HEK293 (cell line): ENCODE data around the gene ENO3.

ENCODE experiments used
- CTCF ChIA-PET: fragments of 350-600 bp; formaldehyde crosslinking; extraction: SDS; loops from one replicate; lab custom pipeline; 2021; ENCODE audit warnings: antibody characterized with exemption; lab: Yijun Ruan, JAX
- POLR2A ChIA-PET: fragments of 300-600 bp; formaldehyde crosslinking; extraction: SDS; loops from one replicate; lab custom pipeline; 2020; ENCODE audit warnings: antibody characterized with exemption, inconsistent platforms; lab: Yijun Ruan, JAX
- H3K27ac ChIP-seq: fragments of 200-500 bp; sonication (Bioruptor generic); 2 replicates; pipeline ENCODE4 v1.5.1; 2014; ENCODE audit warnings: low read depth, low read length, control low read depth, inconsistent platforms; ENCODE audit errors: extremely low read depth
- H3K36me3 ChIP-seq, 2 experiments: fragments of 200-500 bp in 1 of 2; sonication (Bioruptor generic) in 1 of 2; 1 replicate in 1 of 2; 2 replicates in 1 of 2; pipeline ENCODE4 v1.5.1; 2014 to 2017; ENCODE audit warnings: inconsistent platforms in 2 of 2, low read length in 2 of 2; ENCODE audit not compliant: control insufficient read depth in 2 of 2, insufficient read depth in 1 of 2
- H3K4me1 ChIP-seq: fragments of 200-500 bp; sonication (Bioruptor generic); 2 replicates; pipeline ENCODE4 v1.5.1; 2014; ENCODE audit warnings: mild to moderate bottlenecking, low read length, inconsistent platforms; ENCODE audit not compliant: control insufficient read depth, insufficient read depth
- H3K4me3 ChIP-seq: 2 replicates; pipeline ENCODE4 v1.5.1; 2011; ENCODE audit warnings: low read depth, mild to moderate bottlenecking, control low read depth, low read length, moderate library complexity
- H3K9me3 ChIP-seq: fragments of 200-500 bp; sonication (Bioruptor generic); 2 replicates; pipeline ENCODE4 v1.5.1; 2014; ENCODE audit warnings: low read depth, low read length, inconsistent platforms; ENCODE audit not compliant: control insufficient read depth, insufficient read depth
- GFI1B ChIP-seq: fragments of 450-650 bp; formaldehyde crosslinking; IDR thresholded peaks from 2 replicates; pipeline ENCODE4 v1.5.1; 2016; ENCODE audit warnings: missing biosample characterization, missing genetic modification characterization
- GLIS1 ChIP-seq: fragments of 450-650 bp; formaldehyde crosslinking; IDR thresholded peaks from 2 replicates; pipeline ENCODE4 v1.5.1; 2016; ENCODE audit warnings: missing biosample characterization, missing genetic modification characterization
- HIC1 ChIP-seq: fragments of 450-650 bp; formaldehyde crosslinking; IDR thresholded peaks from 2 replicates; pipeline ENCODE4 v1.5.1; 2016; ENCODE audit warnings: missing biosample characterization, missing genetic modification characterization
- HOXA7 ChIP-seq: sonication (generic); formaldehyde crosslinking; IDR thresholded peaks from 2 replicates; pipeline ENCODE4 v1.8.1; 2022; ENCODE audit warnings: missing genetic modification reagents, borderline replicate concordance
- KLF16 ChIP-seq: fragments of 450-650 bp; formaldehyde crosslinking; IDR thresholded peaks from 2 replicates; pipeline ENCODE4 v1.5.1; 2017; ENCODE audit warnings: missing biosample characterization, missing genetic modification characterization
- KLF8 ChIP-seq: fragments of 450-650 bp; formaldehyde crosslinking; IDR thresholded peaks from 2 replicates; pipeline ENCODE4 v1.5.1; 2016; ENCODE audit warnings: missing biosample characterization, missing genetic modification characterization
- ZBTB48 ChIP-seq: fragments of 450-650 bp; formaldehyde crosslinking; IDR thresholded peaks from 2 replicates; pipeline ENCODE4 v1.5.1; 2016; ENCODE audit warnings: missing biosample characterization, missing genetic modification characterization
- ZIC2 ChIP-seq: fragments of 450-650 bp; formaldehyde crosslinking; IDR thresholded peaks from 2 replicates; pipeline ENCODE4 v1.5.1; 2016; ENCODE audit warnings: missing biosample characterization, missing genetic modification characterization
- ZNF2 ChIP-seq: fragments of 450-650 bp; formaldehyde crosslinking; IDR thresholded peaks from 2 replicates; pipeline ENCODE4 v1.5.1; 2016; ENCODE audit warnings: missing biosample characterization, missing genetic modification characterization
- ZNF202 ChIP-seq: fragments of 450-650 bp; formaldehyde crosslinking; IDR thresholded peaks from 2 replicates; pipeline ENCODE4 v1.5.1; 2016; ENCODE audit warnings: missing biosample characterization, missing genetic modification characterization, borderline replicate concordance
- ZNF214 ChIP-seq: fragments of 450-650 bp; formaldehyde crosslinking; IDR thresholded peaks from 2 replicates; pipeline ENCODE4 v1.5.1; 2017; ENCODE audit warnings: missing biosample characterization, mild to moderate bottlenecking, missing genetic modification characterization, borderline replicate concordance
- ZNF292 ChIP-seq: fragments of 450-650 bp; formaldehyde crosslinking; IDR thresholded peaks from 2 replicates; pipeline ENCODE4 v1.5.1; 2016; ENCODE audit warnings: low read depth, missing biosample characterization, missing genetic modification characterization, borderline replicate concordance
- ZNF335 ChIP-seq: fragments of 450-650 bp; formaldehyde crosslinking; conservative IDR thresholded peaks from 2 replicates; pipeline ENCODE4 v1.5.1; 2016; ENCODE audit warnings: missing biosample characterization, missing genetic modification characterization
- ZNF341 ChIP-seq: fragments of 450-650 bp; formaldehyde crosslinking; IDR thresholded peaks from 2 replicates; pipeline ENCODE4; 2016; ENCODE audit warnings: low read depth, missing biosample characterization, missing genetic modification characterization
- ZNF426 ChIP-seq: fragments of 450-650 bp; formaldehyde crosslinking; IDR thresholded peaks from 2 replicates; pipeline ENCODE4 v1.5.1; 2017; ENCODE audit warnings: missing biosample characterization, missing genetic modification characterization, mild to moderate bottlenecking, inconsistent platforms, moderate library complexity
- ZNF600 ChIP-seq: fragments of 450-650 bp; formaldehyde crosslinking; IDR thresholded peaks from 2 replicates; pipeline ENCODE4 v1.5.1; 2016; ENCODE audit warnings: missing biosample characterization, missing genetic modification characterization
- ZNF610 ChIP-seq: fragments of 450-650 bp; formaldehyde crosslinking; IDR thresholded peaks from 2 replicates; pipeline ENCODE4 v1.5.1; 2016; ENCODE audit warnings: missing biosample characterization, missing genetic modification characterization, borderline replicate concordance
- ZNF692 ChIP-seq: fragments of 450-650 bp; formaldehyde crosslinking; IDR thresholded peaks from 2 replicates; pipeline ENCODE4 v1.5.1; 2016; ENCODE audit warnings: missing biosample characterization, missing genetic modification characterization
- ZNF701 ChIP-seq: fragments of 450-650 bp; formaldehyde crosslinking; IDR thresholded peaks from 2 replicates; pipeline ENCODE4 v1.5.1; 2016; ENCODE audit warnings: missing biosample characterization, missing genetic modification characterization
- ZNF768 ChIP-seq: fragments of 450-650 bp; formaldehyde crosslinking; IDR thresholded peaks from 2 replicates; pipeline ENCODE4 v1.5.1; 2018; ENCODE audit warnings: missing biosample characterization, mild to moderate bottlenecking, missing genetic modification characterization
- ZNF785 ChIP-seq: fragments of 450-650 bp; formaldehyde crosslinking; IDR thresholded peaks from 2 replicates; pipeline ENCODE4 v1.5.1; 2016; ENCODE audit warnings: missing biosample characterization, missing genetic modification characterization
- ZSCAN23 ChIP-seq: fragments of 450-650 bp; formaldehyde crosslinking; IDR thresholded peaks from 2 replicates; pipeline ENCODE4 v1.5.1; 2016; ENCODE audit warnings: missing biosample characterization, missing genetic modification characterization
- ZSCAN30 ChIP-seq: fragments of 450-650 bp; IDR thresholded peaks from 2 replicates; pipeline ENCODE4 v1.5.1; 2018; ENCODE audit warnings: missing biosample characterization, mild to moderate bottlenecking, missing genetic modification characterization, moderate library complexity
- TF ChIP-seq, protein P1 (sequence below): fragments of 450-650 bp; formaldehyde crosslinking; IDR thresholded peaks from 2 replicates; pipeline ENCODE4 v1.5.1; 2016; ENCODE audit warnings: missing biosample characterization, missing genetic modification characterization
- TF ChIP-seq, protein P2 (sequence below): fragments of 450-650 bp; formaldehyde crosslinking; IDR thresholded peaks from 2 replicates; pipeline ENCODE4 v1.5.1; 2016; ENCODE audit warnings: missing biosample characterization, missing genetic modification characterization
- TF ChIP-seq, protein P3 (sequence below): fragments of 450-650 bp; formaldehyde crosslinking; IDR thresholded peaks from 2 replicates; pipeline ENCODE4 v1.5.1; 2016; ENCODE audit warnings: missing biosample characterization, missing genetic modification characterization

ENO3 gene

GRCh38 chr17:4997302-4998026, 46.5 kb downstream of the ENO3 start, which contains the start of the genes INCA1 and KIF1C (continued):
- TF ChIP-seq ZNF335 (peak; percentile 90), ZNF610 (tag by site-specific recombination) (peak; percentile 80), HIC1 (tag by site-specific recombination) (no peak), HOXA7 (CRISPR knock-in tag) (no peak), ZNF292 (tag by site-specific recombination) (no peak)

DNA sequence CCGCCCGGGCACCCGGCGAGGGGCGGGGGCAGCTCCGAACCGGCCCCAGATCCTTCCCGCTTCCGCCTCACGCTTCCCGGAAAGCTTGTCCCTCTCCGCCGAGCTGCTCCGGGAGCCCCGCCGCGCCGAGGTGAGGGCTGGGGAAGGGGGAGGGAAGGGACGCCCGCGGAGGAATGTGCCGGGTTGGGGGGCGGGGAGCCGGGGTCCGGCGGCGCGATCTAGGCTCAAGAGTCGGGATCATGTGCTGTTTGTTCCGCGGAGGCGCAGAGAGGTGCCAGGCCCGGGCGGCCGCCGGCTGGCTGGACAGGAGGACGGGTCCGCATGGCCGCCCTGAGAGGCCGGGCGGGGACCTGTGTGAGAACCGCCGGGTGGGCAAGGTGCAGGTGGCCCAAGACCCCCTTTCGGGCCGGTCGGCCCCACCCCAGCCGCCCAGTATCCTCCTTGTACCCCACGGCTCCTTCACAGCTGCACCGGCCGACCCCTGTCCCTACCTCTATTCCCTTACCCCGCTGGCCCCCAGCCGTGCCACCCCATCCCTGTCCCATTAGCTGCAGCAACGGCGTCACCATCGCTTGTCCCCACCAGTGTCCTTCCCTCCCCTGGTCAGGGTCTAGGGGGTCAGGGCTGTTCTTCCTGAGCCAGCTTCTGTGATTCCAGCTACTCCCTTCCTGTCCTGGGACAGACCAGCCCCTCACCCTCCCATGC, 47.3 kb downstream of the ENO3 start:
- H3K9me3 ChIP-seq, result no peaks in the 10 kb centered on the region
- H3K4me1 ChIP-seq, result peaks cover 14% of the 10 kb centered on the region
- peaks cover 6 to 27% of the 10 kb centered on the region in 2 experiments; a peak in 2 of 3 replicates for H3K36me3 ChIP-seq
- ChIA-PET POLR2A (interaction anchor here (0.7 to 2.5 kb wide), 16 partner anchors 9 to 442 kb away, joined by 3 to 27 read pairs (median 4); partner anchors contain the start of genes CAMTA2, ENO3, PELP1 and PFN1), CTCF (interaction anchor here (0.6 to 3.1 kb wide), 6 partner anchors 9 to 209 kb away, joined by 3 to 21 read pairs (median 4); partner anchors contain the start of gene CAMTA2)
- peak overlapping the region; percentile 65 for H3K4me3 ChIP-seq
- peak overlapping the region; percentile 77; the same call in 1 of the 2 replicates for H3K27ac ChIP-seq
- TF ChIP-seq, protein P1, sequence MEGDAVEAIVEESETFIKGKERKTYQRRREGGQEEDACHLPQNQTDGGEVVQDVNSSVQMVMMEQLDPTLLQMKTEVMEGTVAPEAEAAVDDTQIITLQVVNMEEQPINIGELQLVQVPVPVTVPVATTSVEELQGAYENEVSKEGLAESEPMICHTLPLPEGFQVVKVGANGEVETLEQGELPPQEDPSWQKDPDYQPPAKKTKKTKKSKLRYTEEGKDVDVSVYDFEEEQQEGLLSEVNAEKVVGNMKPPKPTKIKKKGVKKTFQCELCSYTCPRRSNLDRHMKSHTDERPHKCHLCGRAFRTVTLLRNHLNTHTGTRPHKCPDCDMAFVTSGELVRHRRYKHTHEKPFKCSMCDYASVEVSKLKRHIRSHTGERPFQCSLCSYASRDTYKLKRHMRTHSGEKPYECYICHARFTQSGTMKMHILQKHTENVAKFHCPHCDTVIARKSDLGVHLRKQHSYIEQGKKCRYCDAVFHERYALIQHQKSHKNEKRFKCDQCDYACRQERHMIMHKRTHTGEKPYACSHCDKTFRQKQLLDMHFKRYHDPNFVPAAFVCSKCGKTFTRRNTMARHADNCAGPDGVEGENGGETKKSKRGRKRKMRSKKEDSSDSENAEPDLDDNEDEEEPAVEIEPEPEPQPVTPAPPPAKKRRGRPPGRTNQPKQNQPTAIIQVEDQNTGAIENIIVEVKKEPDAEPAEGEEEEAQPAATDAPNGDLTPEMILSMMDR (tag by site-specific recombination), result no peak
- TF ChIP-seq ZIC2 (peak; percentile 41; the same call in 1 of the 2 replicates), GFI1B (no peak), ZNF214 (no peak), ZBTB48 (tag by site-specific recombination) (peak; percentile 51; the same call in 1 of the 2 replicates), ZNF692 (tag by site-specific recombination) (no peak), ZNF341 (tag by site-specific recombination) (peak; percentile 80), KLF8 (tag by site-specific recombination) (0 out of 2 replicates have a peak, but pooled peaks have one; percentile 10), ZNF768 (tag by site-specific recombination) (no peak), ZNF701 (tag by site-specific recombination) (no peak), ZNF335 (peak; percentile 47), ZNF2 (tag by site-specific recombination) (no peak), GLIS1 (tag by site-specific recombination) (peak; percentile 42), ZSCAN23 (tag by site-specific recombination) (no peak), ZSCAN30 (tag by site-specific recombination) (no peak), ZNF785 (tag by site-specific recombination) (no peak), ZNF600 (tag by site-specific recombination) (peak; percentile 72), ZNF426 (no peak), ZNF202 (no peak), KLF16 (tag by site-specific recombination) (peak; percentile 32; the same call in 1 of the 2 replicates)
- TF ChIP-seq, protein P2, sequence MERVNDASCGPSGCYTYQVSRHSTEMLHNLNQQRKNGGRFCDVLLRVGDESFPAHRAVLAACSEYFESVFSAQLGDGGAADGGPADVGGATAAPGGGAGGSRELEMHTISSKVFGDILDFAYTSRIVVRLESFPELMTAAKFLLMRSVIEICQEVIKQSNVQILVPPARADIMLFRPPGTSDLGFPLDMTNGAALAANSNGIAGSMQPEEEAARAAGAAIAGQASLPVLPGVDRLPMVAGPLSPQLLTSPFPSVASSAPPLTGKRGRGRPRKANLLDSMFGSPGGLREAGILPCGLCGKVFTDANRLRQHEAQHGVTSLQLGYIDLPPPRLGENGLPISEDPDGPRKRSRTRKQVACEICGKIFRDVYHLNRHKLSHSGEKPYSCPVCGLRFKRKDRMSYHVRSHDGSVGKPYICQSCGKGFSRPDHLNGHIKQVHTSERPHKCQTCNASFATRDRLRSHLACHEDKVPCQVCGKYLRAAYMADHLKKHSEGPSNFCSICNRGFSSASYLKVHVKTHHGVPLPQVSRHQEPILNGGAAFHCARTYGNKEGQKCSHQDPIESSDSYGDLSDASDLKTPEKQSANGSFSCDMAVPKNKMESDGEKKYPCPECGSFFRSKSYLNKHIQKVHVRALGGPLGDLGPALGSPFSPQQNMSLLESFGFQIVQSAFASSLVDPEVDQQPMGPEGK (tag by site-specific recombination), result peak; percentile 59
- TF ChIP-seq, protein P3, sequence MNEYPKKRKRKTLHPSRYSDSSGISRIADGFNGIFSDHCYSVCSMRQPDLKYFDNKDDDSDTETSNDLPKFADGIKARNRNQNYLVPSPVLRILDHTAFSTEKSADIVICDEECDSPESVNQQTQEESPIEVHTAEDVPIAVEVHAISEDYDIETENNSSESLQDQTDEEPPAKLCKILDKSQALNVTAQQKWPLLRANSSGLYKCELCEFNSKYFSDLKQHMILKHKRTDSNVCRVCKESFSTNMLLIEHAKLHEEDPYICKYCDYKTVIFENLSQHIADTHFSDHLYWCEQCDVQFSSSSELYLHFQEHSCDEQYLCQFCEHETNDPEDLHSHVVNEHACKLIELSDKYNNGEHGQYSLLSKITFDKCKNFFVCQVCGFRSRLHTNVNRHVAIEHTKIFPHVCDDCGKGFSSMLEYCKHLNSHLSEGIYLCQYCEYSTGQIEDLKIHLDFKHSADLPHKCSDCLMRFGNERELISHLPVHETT (tag by site-specific recombination), result no peak
